GM19099 (cell line): ENCODE measurements around the gene DCAF6.

ENCODE experiments used
- POLR2A ChIP-seq: IDR thresholded peaks from 3 replicates; pipeline ENCODE4 v1.6.1; 2011; ENCODE audit warnings: low read depth; ENCODE audit not compliant: insufficient read length; ENCODE audit errors: extremely low read depth

DCAF6 gene

GRCh38 chr1:168031198-168031597 lies 94.7 kb downstream of the DCAF6 start:
- TF ChIP-seq POLR2A: no peak

- no peak for TF ChIP-seq POLR2A
Measured at GRCh38 chr1:168031627-168032026, 95.1 kb downstream of the DCAF6 start.

- TF ChIP-seq POLR2A: no peak
Measured at GRCh38 chr1:168032029-168032428, 95.5 kb downstream of the DCAF6 start.

- no peak for TF ChIP-seq POLR2A
Measured at GRCh38 chr1:168035345-168035744, 98.9 kb downstream of the DCAF6 start.

- TF ChIP-seq POLR2A: no peak
Measured at GRCh38 chr1:168042362-168042761, 105.9 kb downstream of the DCAF6 start.

- no peak for TF ChIP-seq POLR2A
Measured at GRCh38 chr1:168045311-168045710, 108.8 kb downstream of the DCAF6 start.

DNA sequence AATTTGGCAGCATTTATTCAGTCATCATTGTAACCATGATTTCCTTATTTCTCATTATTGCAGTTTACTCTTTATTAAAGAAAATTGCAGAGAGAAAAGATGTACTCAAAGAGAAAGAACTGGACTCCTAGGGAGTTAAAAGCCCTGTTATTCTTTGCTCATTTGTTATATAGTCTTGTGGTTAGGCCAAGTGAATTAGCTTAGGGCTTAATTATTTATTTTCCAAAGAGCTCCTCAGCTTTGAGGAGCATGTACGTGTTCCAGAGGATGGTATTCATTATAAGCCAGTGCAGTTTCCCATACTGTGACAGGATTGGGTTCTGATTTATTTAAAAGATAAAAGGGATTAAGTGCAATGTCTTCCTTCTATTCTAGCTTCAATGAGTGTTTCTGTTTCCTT lies 113.8 kb downstream of the DCAF6 start:
- no peak for TF ChIP-seq POLR2A

GRCh38 chr1:168050880-168051279 lies 114.4 kb downstream of the DCAF6 start:
- no peak for TF ChIP-seq POLR2A

DNA sequence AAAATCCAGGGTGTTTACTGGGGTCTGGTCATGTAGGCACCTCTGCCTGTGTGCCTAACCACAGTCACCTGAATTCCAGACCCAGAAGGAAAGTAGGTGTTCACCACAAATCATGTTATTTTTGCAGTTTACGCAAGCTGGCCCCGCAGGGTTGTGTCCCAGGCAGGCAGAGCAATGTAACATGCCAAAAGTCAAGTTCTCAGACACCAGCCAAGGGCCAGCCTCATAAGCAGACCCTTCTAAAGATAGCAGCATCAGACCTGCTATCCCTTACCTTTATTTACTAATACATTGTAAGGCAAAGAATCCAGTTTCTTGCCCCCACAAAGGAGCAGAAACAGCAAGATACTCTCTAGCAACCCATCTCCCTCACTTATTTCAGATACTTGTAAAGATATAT lies 117.2 kb downstream of the DCAF6 start:
- no peak for TF ChIP-seq POLR2A

DNA sequence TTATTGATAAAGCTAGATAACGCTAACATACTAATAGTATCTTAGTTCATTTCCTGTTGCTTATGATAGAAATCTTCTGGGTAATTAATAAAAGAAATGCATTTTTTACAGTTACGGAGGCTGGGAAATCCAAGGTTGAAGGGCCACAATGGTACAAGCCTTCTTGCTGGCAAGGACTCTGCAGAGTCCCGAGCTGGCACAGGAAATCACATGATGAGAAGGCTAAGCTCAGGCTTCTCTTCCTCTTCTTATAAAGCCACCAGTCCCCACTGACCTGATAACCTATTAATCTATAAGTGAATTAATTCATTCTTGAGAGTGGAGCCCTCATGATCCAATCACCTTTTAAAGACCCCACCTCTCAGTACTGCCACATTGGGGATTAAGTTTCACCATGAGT lies 117.6 kb downstream of the DCAF6 start:
- TF ChIP-seq POLR2A: no peak

GRCh38 chr1:168057355-168057754 lies 120.9 kb downstream of the DCAF6 start:
- no peak for TF ChIP-seq POLR2A

DNA sequence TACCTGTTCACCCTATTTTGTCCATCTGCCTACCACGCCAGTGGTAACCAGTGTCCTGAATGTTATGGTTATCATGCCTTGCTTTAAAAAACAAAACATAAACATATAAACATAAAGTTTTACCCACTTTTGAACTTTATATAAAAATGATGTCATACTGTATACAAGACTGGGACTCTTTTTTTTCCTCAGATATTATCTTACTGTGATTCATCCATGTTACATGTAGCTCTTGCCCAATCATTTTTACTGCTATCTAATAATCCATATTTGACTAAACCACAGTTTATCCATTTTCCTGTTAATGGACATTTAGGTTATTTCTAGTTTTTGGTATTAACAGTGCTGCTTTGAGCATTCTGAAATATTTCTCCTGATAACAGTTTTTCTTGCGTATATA lies 121.4 kb downstream of the DCAF6 start:
- TF ChIP-seq POLR2A: no peak

DNA sequence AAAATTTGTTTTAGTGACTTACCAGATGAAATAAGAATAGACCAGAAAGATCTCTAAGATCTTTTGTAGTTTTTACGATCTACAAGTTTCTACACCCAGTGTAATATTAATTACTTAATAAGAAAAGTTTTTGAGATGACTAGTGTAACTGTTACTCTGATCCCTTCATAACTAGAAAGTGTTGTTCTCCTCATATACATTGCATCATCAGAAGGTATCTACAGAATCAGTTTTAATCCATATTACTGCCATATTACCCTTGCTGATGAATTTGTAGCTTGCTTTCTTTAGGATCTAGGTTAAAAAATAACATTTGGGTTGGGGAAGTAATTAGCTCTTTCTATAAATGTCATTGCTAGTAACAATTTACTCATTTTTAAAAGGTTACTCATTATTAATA lies 127.7 kb downstream of the DCAF6 start:
- no peak for TF ChIP-seq POLR2A

DNA sequence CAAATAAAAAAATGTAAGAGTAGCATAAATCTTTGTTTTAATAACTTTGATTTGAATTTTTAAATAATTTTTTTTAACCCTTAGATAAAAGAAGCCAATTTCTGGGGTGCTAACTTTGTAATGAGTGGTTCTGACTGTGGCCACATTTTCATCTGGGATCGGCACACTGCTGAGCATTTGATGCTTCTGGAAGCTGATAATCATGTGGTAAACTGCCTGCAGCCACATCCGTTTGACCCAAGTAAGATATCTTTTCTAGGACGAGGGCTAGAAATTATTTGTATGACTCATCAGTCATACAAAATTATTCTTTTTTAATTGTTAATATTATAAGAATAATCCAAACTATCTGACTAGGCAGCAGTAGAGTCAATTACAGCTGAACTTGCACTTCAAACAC lies 129.0 kb downstream of the DCAF6 start:
- TF ChIP-seq POLR2A: no peak

- TF ChIP-seq POLR2A: no peak
Measured at GRCh38 chr1:168069384-168069783, 132.9 kb downstream of the DCAF6 start.

DNA sequence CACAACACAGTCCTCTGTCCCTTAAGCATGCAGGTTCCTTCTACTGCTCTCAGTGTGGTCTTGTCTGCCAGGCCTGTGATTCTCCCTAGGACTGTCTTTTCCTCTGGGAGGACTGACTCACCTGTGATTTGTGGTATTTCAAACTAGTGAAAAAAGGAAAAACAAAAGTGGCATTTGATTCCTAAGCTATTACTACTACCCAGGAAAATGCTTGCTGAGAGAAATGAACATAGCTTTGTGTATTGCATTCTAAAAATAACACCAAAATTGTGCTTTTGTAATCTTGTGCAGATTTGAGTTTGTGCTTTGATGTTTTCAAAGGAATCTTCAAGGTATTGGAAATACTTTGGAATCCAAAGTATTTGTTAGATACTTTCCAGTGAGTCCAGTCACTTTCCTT lies 143.3 kb downstream of the DCAF6 start:
- no peak for TF ChIP-seq POLR2A

DNA sequence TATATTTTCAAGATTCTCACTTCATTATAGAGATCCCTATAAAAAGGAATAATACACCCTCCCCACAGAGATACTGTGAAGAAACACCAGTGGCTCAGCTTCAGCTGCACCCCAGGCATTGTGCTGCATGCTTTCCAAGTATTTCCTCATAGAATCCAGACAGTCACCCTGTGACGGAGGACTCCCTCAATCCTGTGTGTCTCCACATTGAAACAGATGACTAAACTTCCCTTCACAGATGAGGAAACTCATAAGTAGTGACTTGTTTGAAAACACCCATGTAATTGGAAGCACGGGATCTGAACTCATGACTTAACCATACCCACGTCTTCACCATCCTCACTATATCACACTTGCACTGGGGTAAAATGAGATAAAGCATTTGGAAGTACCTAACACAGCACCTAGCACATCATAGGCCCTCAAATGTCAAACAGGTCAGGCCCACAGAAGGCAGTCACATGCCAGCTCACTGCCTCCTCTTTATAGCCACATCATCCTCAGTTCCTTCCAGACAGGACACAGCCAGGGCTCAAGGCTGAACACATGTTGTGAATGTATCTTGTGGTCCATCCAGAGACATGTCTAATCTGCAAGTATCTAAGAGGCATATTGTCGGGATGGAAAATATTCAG lies 145.0 kb downstream of the DCAF6 start:
- TF ChIP-seq POLR2A: no peak
